Measurements from ENCODE around the gene C12orf43. TPM values are rescaled to one million over a fixed set of nuclear protein-coding genes. Genes with fewer than 3 reads are reported as not detected.

C12orf43 gene
- polyA plus RNA-seq, 1 donor (not counting 4 experiments of a cell fraction or from before 2014, with no cell fraction given) = 12.8 TPM

DNA sequence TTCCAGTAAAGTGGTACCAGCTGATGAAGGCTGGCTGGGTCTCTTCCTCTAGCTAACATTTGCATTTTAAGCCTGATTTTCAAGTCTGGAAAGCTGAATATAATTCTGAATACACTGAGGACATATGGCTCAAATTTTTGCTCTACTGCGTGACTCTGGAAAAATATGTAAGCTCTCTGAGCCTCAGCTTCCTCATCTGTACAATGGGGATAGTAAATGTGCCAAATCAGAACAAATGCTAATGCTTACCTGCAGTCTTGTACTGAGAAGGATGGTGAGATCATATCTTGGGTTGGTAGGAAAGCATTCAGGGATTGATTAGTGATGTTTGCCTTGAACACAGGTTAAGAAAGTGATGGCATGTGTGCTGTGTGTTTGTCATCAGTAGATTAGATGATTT is 23.3 kb downstream of the C12orf43 start:
- Histone ChIP-seq H2AFZ (ENCODE audit: control insufficient read depth, low read length) (no peak overlapping the region), H3K4me1 (ENCODE audit: control insufficient read depth, extremely low read depth, insufficient read depth, low read length) (no peaks in the 10 kb centered on the region), H3K9me1 (ENCODE audit: control insufficient read depth, extremely low read depth, insufficient read depth, low read length) (no peaks in the 10 kb centered on the region), H3K4me2 (ENCODE audit: control insufficient read depth, extremely low read depth, insufficient read depth, low read depth, low read length) (no peak overlapping the region), H3K27ac (ENCODE audit: control insufficient read depth, insufficient read depth, low read length) (no peak overlapping the region), H3K36me3 (ENCODE audit: control insufficient read depth in 2 of 2, extremely low read depth in 1 of 2, insufficient read depth in 2 of 2, low read length in 2 of 2) (no peaks in the 10 kb centered on the region), H3K9me3 (ENCODE audit: control insufficient read depth, low read depth, low read length) (no peaks in the 10 kb centered on the region), H3K9ac (ENCODE audit: control insufficient read depth, extremely low read depth, insufficient read depth, low read length) (no peak overlapping the region), H3K27me3 (ENCODE audit: control insufficient read depth, extremely low read depth, insufficient read depth, low read length) (peaks cover 7% of the 10 kb centered on the region), H4K20me1 (ENCODE audit: control insufficient read depth, extremely low read depth, insufficient read depth, low read length) (no peaks in the 10 kb centered on the region), H3K4me3 (ENCODE audit: control insufficient read depth in 2 of 3, extremely low read depth in 1 of 3, insufficient read depth in 2 of 3, low read depth in 1 of 3, low read length in 3 of 3) (no peak overlapping the region), H3K79me2 (ENCODE audit: control insufficient read depth, insufficient read depth, low read length) (no peaks in the 10 kb centered on the region)
- TF ChIP-seq, protein P1, sequence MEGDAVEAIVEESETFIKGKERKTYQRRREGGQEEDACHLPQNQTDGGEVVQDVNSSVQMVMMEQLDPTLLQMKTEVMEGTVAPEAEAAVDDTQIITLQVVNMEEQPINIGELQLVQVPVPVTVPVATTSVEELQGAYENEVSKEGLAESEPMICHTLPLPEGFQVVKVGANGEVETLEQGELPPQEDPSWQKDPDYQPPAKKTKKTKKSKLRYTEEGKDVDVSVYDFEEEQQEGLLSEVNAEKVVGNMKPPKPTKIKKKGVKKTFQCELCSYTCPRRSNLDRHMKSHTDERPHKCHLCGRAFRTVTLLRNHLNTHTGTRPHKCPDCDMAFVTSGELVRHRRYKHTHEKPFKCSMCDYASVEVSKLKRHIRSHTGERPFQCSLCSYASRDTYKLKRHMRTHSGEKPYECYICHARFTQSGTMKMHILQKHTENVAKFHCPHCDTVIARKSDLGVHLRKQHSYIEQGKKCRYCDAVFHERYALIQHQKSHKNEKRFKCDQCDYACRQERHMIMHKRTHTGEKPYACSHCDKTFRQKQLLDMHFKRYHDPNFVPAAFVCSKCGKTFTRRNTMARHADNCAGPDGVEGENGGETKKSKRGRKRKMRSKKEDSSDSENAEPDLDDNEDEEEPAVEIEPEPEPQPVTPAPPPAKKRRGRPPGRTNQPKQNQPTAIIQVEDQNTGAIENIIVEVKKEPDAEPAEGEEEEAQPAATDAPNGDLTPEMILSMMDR (optimal IDR thresholded peaks at IDR 0.05 in 1 of 3, IDR thresholded peaks at IDR 0.05 in 1 of 3, conservative IDR thresholded peaks at IDR 0.05 in 1 of 3; ENCODE audit: extremely low read depth in 1 of 3, insufficient read depth in 2 of 3, low read length in 3 of 3) = no peak
- no peak for TF ChIP-seq EZH2 (IDR thresholded peaks at IDR 0.05; ENCODE audit: low read length)
- dilution Hi-C loops (cut with MboI; ENCODE audit: extremely low pct_ligation_motif_present, low sequenced_read_pairs) = no loop called here
- no peak for FAIRE-seq
- DNase-seq (ENCODE audit: low read depth, low spot score) = no peak

GRCh38 chr12:120991965-120992364 is 24.3 kb downstream of the C12orf43 start:
- H3K9me1 ChIP-seq (ENCODE audit: control insufficient read depth, extremely low read depth, insufficient read depth, low read length) = no peaks in the 10 kb centered on the region
- H3K27me3 ChIP-seq (ENCODE audit: control insufficient read depth, extremely low read depth, insufficient read depth, low read length) = peaks cover 7% of the 10 kb centered on the region
- H3K27ac ChIP-seq (ENCODE audit: control insufficient read depth, insufficient read depth, low read length) = no peak overlapping the region
- H3K9ac ChIP-seq (ENCODE audit: control insufficient read depth, extremely low read depth, insufficient read depth, low read length) = no peak overlapping the region
- DNase-seq (ENCODE audit: low read depth, low spot score) = no peak
- H3K36me3 ChIP-seq (ENCODE audit: control insufficient read depth in 2 of 2, extremely low read depth in 1 of 2, insufficient read depth in 2 of 2, low read length in 2 of 2) = no peaks in the 10 kb centered on the region
- H2AFZ ChIP-seq (ENCODE audit: control insufficient read depth, low read length) = no peak overlapping the region
- H3K79me2 ChIP-seq (ENCODE audit: control insufficient read depth, insufficient read depth, low read length) = no peaks in the 10 kb centered on the region
- no peaks in the 10 kb centered on the region for H4K20me1 ChIP-seq (ENCODE audit: control insufficient read depth, extremely low read depth, insufficient read depth, low read length)
- no peaks in the 10 kb centered on the region for H3K4me1 ChIP-seq (ENCODE audit: control insufficient read depth, extremely low read depth, insufficient read depth, low read length)
- H3K4me3 ChIP-seq (ENCODE audit: control insufficient read depth in 2 of 3, extremely low read depth in 1 of 3, insufficient read depth in 2 of 3, low read depth in 1 of 3, low read length in 3 of 3) = no peak overlapping the region
- dilution Hi-C loops (cut with MboI; ENCODE audit: extremely low pct_ligation_motif_present, low sequenced_read_pairs) = no loop called here
- no peak for TF ChIP-seq EZH2 (IDR thresholded peaks at IDR 0.05; ENCODE audit: low read length)
- TF ChIP-seq, protein P1 (optimal IDR thresholded peaks at IDR 0.05 in 1 of 3, IDR thresholded peaks at IDR 0.05 in 1 of 3, conservative IDR thresholded peaks at IDR 0.05 in 1 of 3; ENCODE audit: extremely low read depth in 1 of 3, insufficient read depth in 2 of 3, low read length in 3 of 3) = no peak
- no peak overlapping the region for H3K4me2 ChIP-seq (ENCODE audit: control insufficient read depth, extremely low read depth, insufficient read depth, low read depth, low read length)
- no peak for FAIRE-seq
- H3K9me3 ChIP-seq (ENCODE audit: control insufficient read depth, low read depth, low read length) = no peaks in the 10 kb centered on the region
